AG09309 (cell line): Measurements from ENCODE around the gene MARCHF4.
A peak's percentile ranks its signal among the peaks of the same experiment; 100 is the strongest.

Experiments
- DNase-seq: peaks from one replicate; pipeline ENCODE4 v3.0.0-alpha.2; 2010; ENCODE audit warnings: low read depth
- H3K4me3 ChIP-seq: 2 replicates; pipeline ENCODE4 v1.5.1; 2011; ENCODE audit warnings: mild to moderate bottlenecking, low read depth, low read length, moderate library complexity; ENCODE audit not compliant: control insufficient read depth
- CTCF ChIP-seq: IDR thresholded peaks from 2 replicates; pipeline ENCODE4 v1.5.1; 2011; ENCODE audit warnings: mild to moderate bottlenecking, low read depth, low read length, inconsistent platforms; ENCODE audit not compliant: insufficient read depth, control insufficient read depth; ENCODE audit errors: missing control alignments

MARCHF4 gene

GRCh38 chr2:216335252-216335651, 37.0 kb downstream of the MARCHF4 start:
- DNase-seq: no peak
- no peak overlapping the region for H3K4me3 ChIP-seq
- TF ChIP-seq CTCF: no peak

- H3K4me3 ChIP-seq: no peak overlapping the region
- peak; percentile 53 for TF ChIP-seq CTCF
- no peak for DNase-seq
These were observed 43.9 kb downstream of the MARCHF4 start for GRCh38 chr2:216328347-216328746.

GRCh38 chr2:216327447-216327935, 44.8 kb downstream of the MARCHF4 start:
- no peak for DNase-seq
- H3K4me3 ChIP-seq: no peak overlapping the region
- no peak for TF ChIP-seq CTCF
